ENCODE data around the gene MME.

MME gene

DNA sequence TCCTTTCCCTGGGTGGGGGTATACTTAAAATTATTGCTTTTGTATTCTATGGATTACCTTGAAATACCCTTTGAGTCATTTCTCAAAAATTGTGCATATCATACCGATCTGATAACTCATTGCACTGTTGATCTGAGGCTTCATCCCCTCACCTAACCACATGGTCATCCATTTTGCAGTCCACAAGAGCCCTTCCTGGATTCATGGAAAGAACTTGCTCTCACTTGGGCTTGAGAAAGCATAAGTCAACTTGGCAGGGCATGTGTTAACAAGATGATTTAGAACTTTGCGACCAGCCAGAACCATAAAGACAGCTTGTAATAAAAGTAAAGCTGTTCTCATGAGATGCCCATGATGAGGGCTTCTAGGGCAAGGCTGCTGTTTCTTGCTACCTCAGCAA, 22.2 kb downstream of the MME start:
- TF ChIP-seq ZNF70 (CRISPR knock-in tag; IDR thresholded peaks at IDR 0.05), result no peak
- TF ChIP-seq OSR1 (CRISPR knock-in tag; IDR thresholded peaks at IDR 0.05), result no peak
- peak; percentile 56 for ATAC-seq

DNA sequence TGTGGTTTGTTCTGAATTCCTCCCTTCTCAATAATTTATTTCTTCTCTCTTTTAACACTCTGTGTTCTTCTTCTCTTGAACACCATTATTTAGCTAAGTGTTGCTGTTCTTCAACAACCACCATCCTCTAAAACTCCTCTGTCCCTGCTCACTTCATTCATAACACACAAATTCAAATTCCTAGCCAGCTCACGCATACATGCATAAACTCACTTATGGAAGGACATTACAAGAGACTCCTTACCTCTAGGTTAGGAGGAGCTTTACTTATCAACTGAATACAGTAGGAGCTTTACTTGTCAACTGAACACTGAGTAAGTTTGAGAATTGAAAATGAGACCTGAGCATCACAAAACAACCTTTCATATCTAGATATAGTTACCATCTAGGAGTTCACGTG, 23.6 kb downstream of the MME start:
- TF ChIP-seq, protein P1, sequence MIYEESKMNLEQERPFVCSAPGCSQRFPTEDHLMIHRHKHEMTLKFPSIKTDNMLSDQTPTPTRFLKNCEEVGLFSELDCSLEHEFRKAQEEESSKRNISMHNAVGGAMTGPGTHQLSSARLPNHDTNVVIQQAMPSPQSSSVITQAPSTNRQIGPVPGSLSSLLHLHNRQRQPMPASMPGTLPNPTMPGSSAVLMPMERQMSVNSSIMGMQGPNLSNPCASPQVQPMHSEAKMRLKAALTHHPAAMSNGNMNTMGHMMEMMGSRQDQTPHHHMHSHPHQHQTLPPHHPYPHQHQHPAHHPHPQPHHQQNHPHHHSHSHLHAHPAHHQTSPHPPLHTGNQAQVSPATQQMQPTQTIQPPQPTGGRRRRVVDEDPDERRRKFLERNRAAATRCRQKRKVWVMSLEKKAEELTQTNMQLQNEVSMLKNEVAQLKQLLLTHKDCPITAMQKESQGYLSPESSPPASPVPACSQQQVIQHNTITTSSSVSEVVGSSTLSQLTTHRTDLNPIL (CRISPR knock-in tag; IDR thresholded peaks at IDR 0.05; ENCODE audit: low read depth), result no peak
- TF ChIP-seq ZFP3 (CRISPR knock-in tag; IDR thresholded peaks at IDR 0.05), result no peak
- no peak for ATAC-seq

DNA sequence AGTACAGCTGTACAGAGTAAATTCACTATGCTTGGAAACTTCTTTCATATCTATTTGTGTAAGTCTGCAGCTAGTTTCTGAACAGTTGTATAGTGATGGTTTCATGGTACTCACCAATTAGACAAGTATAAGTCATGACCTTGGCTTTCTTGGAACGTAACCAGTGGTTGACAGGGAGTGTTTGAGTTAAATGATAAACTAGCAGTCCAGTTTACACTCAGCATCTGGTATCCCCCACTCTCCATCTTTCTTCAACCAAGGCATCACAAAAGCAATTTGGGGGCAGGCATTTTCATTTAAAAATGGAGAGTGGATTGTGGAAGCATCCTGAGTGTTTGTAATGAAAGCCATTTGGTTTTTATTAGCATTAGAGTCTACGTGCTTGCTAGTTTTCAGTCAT, 26.0 kb downstream of the MME start:
- TF ChIP-seq ZC3H10 (CRISPR knock-in tag; IDR thresholded peaks at IDR 0.05), result no peak
- TF ChIP-seq ZNF8 (CRISPR knock-in tag; IDR thresholded peaks at IDR 0.05), result no peak
- ATAC-seq, result no peak

DNA sequence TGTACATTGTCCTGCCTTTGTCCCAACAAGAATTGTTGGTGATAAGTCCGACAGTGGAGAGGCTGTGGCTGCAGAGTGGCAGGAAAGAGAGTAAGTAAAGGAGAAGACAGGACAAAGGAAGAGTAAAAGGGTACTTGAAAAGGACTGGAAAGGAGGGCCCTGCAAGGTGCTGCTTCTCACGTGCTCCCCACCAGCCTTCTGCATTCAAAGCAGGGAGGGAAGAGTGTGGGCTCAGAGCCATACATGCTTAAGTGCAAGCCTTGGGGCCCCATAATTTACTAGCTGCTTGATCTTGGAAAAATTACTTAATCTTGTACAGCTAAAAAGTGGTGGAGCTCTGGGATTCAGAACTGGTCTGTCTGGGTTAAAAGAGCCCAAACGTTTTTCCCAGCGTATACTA, 29.9 kb downstream of the MME start:
- TF ChIP-seq ZFP30 (CRISPR knock-in tag; IDR thresholded peaks at IDR 0.05), result no peak
- TF ChIP-seq ZC3H10 (CRISPR knock-in tag; IDR thresholded peaks at IDR 0.05), result no peak
- TF ChIP-seq OSR1 (CRISPR knock-in tag; IDR thresholded peaks at IDR 0.05), result no peak
- no peak for TF ChIP-seq TOX (CRISPR knock-in tag; IDR thresholded peaks at IDR 0.05; ENCODE audit: borderline replicate concordance)
- TF ChIP-seq, protein P2, sequence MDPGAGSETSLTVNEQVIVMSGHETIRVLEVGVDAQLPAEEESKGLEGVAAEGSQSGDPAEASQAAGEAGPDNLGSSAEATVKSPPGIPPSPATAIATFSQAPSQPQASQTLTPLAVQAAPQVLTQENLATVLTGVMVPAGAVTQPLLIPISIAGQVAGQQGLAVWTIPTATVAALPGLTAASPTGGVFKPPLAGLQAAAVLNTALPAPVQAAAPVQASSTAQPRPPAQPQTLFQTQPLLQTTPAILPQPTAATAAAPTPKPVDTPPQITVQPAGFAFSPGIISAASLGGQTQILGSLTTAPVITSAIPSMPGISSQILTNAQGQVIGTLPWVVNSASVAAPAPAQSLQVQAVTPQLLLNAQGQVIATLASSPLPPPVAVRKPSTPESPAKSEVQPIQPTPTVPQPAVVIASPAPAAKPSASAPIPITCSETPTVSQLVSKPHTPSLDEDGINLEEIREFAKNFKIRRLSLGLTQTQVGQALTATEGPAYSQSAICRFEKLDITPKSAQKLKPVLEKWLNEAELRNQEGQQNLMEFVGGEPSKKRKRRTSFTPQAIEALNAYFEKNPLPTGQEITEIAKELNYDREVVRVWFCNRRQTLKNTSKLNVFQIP (CRISPR knock-in tag; IDR thresholded peaks at IDR 0.05; ENCODE audit: borderline replicate concordance, low read depth), result no peak
- TF ChIP-seq, protein P1 (CRISPR knock-in tag; IDR thresholded peaks at IDR 0.05; ENCODE audit: low read depth), result no peak
- TF ChIP-seq ESRRG (CRISPR knock-in tag; IDR thresholded peaks at IDR 0.05), result no peak
- no peak for TF ChIP-seq ISL1 (CRISPR knock-in tag; IDR thresholded peaks at IDR 0.05)
- ATAC-seq, result no peak

DNA sequence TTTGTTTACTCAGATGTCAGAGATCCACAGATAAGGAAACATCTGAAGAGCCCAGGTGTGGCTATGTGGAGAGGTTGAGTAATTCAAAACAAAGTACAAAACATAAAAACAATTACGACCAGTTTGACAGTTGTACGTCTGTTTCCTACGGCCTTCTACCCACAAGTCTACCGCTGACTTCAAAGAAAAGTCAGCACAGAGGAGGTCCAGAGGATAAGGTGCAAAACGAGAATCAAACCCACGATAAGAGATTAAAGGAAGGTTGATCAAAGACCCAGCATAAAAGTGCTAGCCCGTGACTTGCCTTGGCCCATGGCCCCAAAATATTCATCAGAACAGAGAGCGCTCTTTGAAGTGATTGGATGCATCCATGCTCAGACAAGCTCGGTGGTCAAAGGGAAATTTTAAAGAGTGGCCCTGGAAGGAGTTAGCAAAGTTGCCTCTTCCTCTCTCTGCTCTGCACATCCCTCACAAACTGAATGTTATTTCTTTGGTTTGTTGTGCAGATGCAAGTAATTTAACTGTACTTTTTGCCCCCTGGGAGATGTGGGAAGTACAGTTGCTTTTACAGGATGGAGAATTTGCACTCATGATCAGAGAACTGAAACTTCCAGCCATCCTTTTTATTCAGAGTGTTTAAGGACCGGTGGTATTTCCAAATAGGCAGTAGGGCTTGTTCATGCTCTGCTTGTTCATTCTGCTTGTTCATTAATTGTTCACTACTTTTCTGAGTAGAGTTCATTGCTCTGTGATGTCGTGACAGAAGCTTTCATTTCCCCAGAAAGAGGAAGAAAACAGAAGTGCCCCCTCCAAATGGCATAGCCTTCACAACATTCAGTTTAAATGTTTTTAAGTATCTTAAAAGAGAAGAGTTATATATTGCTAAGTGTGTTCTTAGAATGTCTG, 31.1 kb downstream of the MME start:
- TF ChIP-seq, protein P3, sequence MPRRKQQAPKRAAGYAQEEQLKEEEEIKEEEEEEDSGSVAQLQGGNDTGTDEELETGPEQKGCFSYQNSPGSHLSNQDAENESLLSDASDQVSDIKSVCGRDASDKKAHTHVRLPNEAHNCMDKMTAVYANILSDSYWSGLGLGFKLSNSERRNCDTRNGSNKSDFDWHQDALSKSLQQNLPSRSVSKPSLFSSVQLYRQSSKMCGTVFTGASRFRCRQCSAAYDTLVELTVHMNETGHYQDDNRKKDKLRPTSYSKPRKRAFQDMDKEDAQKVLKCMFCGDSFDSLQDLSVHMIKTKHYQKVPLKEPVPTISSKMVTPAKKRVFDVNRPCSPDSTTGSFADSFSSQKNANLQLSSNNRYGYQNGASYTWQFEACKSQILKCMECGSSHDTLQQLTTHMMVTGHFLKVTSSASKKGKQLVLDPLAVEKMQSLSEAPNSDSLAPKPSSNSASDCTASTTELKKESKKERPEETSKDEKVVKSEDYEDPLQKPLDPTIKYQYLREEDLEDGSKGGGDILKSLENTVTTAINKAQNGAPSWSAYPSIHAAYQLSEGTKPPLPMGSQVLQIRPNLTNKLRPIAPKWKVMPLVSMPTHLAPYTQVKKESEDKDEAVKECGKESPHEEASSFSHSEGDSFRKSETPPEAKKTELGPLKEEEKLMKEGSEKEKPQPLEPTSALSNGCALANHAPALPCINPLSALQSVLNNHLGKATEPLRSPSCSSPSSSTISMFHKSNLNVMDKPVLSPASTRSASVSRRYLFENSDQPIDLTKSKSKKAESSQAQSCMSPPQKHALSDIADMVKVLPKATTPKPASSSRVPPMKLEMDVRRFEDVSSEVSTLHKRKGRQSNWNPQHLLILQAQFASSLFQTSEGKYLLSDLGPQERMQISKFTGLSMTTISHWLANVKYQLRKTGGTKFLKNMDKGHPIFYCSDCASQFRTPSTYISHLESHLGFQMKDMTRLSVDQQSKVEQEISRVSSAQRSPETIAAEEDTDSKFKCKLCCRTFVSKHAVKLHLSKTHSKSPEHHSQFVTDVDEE (CRISPR knock-in tag; IDR thresholded peaks at IDR 0.05), result no peak
- TF ChIP-seq ZFP3 (CRISPR knock-in tag; IDR thresholded peaks at IDR 0.05), result no peak
- TF ChIP-seq RARB (CRISPR knock-in tag; IDR thresholded peaks at IDR 0.05), result no peak
- TF ChIP-seq ZNF565 (CRISPR knock-in tag; conservative IDR thresholded peaks at IDR 0.05; ENCODE audit: low read depth), result no peak
- ATAC-seq, result no peak

DNA sequence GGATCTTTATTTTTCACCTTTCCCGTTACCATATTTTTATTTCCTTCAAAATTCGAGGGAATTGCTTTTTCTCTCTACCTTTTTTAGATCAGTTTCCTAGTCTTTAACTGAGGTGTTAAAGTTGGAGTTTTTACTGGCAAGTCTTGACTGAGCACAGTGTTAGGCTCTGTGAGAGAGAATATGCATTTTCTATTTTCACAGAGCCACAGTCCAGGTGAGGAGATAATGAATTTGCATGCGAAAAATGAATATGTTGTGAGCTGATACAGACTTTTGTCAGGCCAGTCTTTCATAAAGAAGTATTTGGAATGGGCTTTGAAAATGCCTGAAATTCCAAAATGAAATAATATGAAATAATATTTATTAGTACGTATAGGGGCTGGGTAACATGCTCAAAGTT, 31.9 kb downstream of the MME start:
- no peak for ATAC-seq
- TF ChIP-seq, protein P4, sequence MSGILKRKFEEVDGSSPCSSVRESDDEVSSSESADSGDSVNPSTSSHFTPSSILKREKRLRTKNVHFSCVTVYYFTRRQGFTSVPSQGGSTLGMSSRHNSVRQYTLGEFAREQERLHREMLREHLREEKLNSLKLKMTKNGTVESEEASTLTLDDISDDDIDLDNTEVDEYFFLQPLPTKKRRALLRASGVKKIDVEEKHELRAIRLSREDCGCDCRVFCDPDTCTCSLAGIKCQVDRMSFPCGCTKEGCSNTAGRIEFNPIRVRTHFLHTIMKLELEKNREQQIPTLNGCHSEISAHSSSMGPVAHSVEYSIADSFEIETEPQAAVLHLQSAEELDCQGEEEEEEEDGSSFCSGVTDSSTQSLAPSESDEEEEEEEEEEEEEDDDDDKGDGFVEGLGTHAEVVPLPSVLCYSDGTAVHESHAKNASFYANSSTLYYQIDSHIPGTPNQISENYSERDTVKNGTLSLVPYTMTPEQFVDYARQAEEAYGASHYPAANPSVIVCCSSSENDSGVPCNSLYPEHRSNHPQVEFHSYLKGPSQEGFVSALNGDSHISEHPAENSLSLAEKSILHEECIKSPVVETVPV (CRISPR knock-in tag; IDR thresholded peaks at IDR 0.05), result no peak
- TF ChIP-seq TOX (CRISPR knock-in tag; IDR thresholded peaks at IDR 0.05; ENCODE audit: borderline replicate concordance), result no peak
- TF ChIP-seq GLIS3 (CRISPR knock-in tag; IDR thresholded peaks at IDR 0.05), result no peak
- TF ChIP-seq ZFP30 (CRISPR knock-in tag; IDR thresholded peaks at IDR 0.05), result no peak
- TF ChIP-seq, protein P2 (CRISPR knock-in tag; IDR thresholded peaks at IDR 0.05; ENCODE audit: borderline replicate concordance, low read depth), result no peak
- TF ChIP-seq ZFP3 (CRISPR knock-in tag; IDR thresholded peaks at IDR 0.05), result no peak
- no peak for TF ChIP-seq ESRRG (CRISPR knock-in tag; IDR thresholded peaks at IDR 0.05)
- TF ChIP-seq, protein P3 (CRISPR knock-in tag; IDR thresholded peaks at IDR 0.05), result no peak
- no peak for TF ChIP-seq BACH2 (CRISPR knock-in tag; IDR thresholded peaks at IDR 0.05; ENCODE audit: borderline replicate concordance)

All from SK-N-SH treated with all-trans-retinoic acid at 6 μM for 48 hours (cell line).